Karpas-422 (cell line): Measurements from ENCODE around the gene CD86. TPM values are rescaled to one million over a fixed set of nuclear protein-coding genes. Genes with fewer than 3 reads are reported as not detected.
A peak's percentile ranks its signal among the peaks of the same experiment; 100 is the strongest.

Experiments
- DNase-seq: peaks from one replicate; pipeline ENCODE4 v3.0.0-alpha.2; 2015
- H2AFZ ChIP-seq: fragments of 200-600 bp; sonication (generic); 2 replicates; pipeline ENCODE4 v1.6.1; 2014; ENCODE audit warnings: antibody characterized with exemption, low read length, mixed read lengths
- H3K27ac ChIP-seq: fragments of 200-600 bp; sonication (generic); 2 replicates; pipeline ENCODE4 v1.5.1; 2014; ENCODE audit warnings: mild to moderate bottlenecking, low read length, moderate library complexity
- H3K27me3 ChIP-seq: fragments of 200-600 bp; sonication (generic); 2 replicates; pipeline ENCODE4 v1.6.1; 2014; ENCODE audit warnings: low read length, mixed read lengths
- H3K36me3 ChIP-seq: fragments of 200-600 bp; sonication (generic); 2 replicates; pipeline ENCODE4 v1.6.1; 2014; ENCODE audit warnings: low read length, mixed read lengths; ENCODE audit not compliant: insufficient read depth
- H3K4me1 ChIP-seq: fragments of 200-600 bp; sonication (generic); 2 replicates; pipeline ENCODE4 v1.6.1; 2014; ENCODE audit warnings: mild to moderate bottlenecking, low read length, mixed read lengths
- H3K4me2 ChIP-seq: fragments of 200-600 bp; sonication (generic); 2 replicates; pipeline ENCODE4 v1.6.1; 2014; ENCODE audit warnings: low read length, low read depth, mild to moderate bottlenecking; ENCODE audit not compliant: poor library complexity, severe bottlenecking
- H3K4me3 ChIP-seq: fragments of 200-600 bp; sonication (generic); 2 replicates; pipeline ENCODE4 v1.5.1; 2014; ENCODE audit warnings: mild to moderate bottlenecking, antibody characterized with exemption, low read length, mixed read lengths
- H3K79me2 ChIP-seq: fragments of 200-600 bp; sonication (generic); 2 replicates; pipeline ENCODE4 v1.6.1; 2014; ENCODE audit warnings: mild to moderate bottlenecking, low read length, mixed read lengths
- H3K9ac ChIP-seq: fragments of 200-600 bp; sonication (generic); 2 replicates; pipeline ENCODE4 v1.6.0; 2014; ENCODE audit warnings: low read length
- H3K9me2 ChIP-seq: fragments of 200-600 bp; sonication (generic), shearing (Covaris generic); replicated peaks from 2 replicates; pipeline ENCODE4 v1.6.0; 2014; ENCODE audit warnings: mild to moderate bottlenecking, low read length, moderate library complexity; ENCODE audit not compliant: insufficient read depth
- H3K9me3 ChIP-seq: fragments of 300-700, 200-600 bp; sonication (generic); 2 replicates; pipeline ENCODE4 v1.6.1; 2014; ENCODE audit warnings: low read length, mixed read lengths
- H4K20me1 ChIP-seq: fragments of 200-600 bp; sonication (generic); 2 replicates; pipeline ENCODE4 v1.6.1; 2014; ENCODE audit warnings: mild to moderate bottlenecking, antibody characterized with exemption, low read length, low read depth; ENCODE audit not compliant: insufficient read depth
- total RNA-seq: library from RNA; depleted of rRNA; stranded (reverse); fragments of >200 nt; shearing (Covaris generic); gene quantifications from 2 replicates; pipeline ENCODE4 v1.2.3, GENCODE V29; 2014; ENCODE audit warnings: low replicate concordance

Gene CD86
- total RNA-seq, 1 experiment from 2014 or later, result 24.4 TPM

- no peaks in the 10 kb centered on the region for H3K36me3 ChIP-seq
- H3K9me2 ChIP-seq, result no peaks in the 10 kb centered on the region
- H3K4me2 ChIP-seq, result peak overlapping the region; percentile 85
- H3K9ac ChIP-seq, result peak overlapping the region; percentile 71
- peak overlapping the region; percentile 69 for H3K4me3 ChIP-seq
- no peaks in the 10 kb centered on the region for H3K79me2 ChIP-seq
- no peaks in the 10 kb centered on the region for H3K27me3 ChIP-seq
- H4K20me1 ChIP-seq, result no peaks in the 10 kb centered on the region
- peak overlapping the region; percentile 75 for H3K27ac ChIP-seq
- no peaks in the 10 kb centered on the region for H3K9me3 ChIP-seq
- H3K4me1 ChIP-seq, result peaks cover 70% of the 10 kb centered on the region
- peak overlapping the region; percentile 79 for H2AFZ ChIP-seq
- peak; percentile 73 for DNase-seq
These were observed 22.4 kb downstream of the CD86 start for GRCh38 chr3:122077293-122078234.

DNA sequence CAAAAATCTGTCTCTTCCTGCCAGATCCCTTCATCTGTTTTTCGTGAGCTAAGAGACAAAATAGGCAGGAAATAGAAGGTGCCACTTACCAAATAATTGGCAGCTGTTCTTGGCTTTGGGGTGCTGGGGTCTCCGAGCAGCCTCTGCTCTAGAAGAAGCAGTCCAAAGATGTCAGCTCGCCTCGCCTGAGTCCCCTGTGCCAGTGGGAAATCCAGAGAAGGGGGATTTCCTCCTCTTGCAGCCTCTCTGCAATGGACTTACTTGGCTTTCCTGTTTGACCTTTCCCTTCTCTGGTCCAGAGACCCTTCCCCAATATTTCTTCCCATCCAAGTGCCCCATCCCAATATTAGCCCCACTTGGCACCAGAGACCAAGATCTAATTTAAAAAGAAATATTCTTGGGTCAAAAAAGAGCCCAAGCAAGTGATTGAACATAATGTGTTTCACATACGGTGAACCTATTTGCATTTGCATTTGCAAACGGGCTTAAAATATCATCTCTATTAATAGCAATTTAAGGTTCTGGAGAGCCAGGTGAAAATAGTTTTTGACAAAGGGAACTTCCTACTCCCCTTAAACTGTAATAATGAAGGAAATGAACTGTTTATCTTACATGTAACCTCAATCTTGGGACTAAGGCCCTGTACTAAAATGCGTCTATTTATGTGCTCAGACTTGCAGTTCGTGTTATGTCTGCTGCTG lies 23.2 kb downstream of the CD86 start:
- peak overlapping the region; percentile 85 for H3K4me2 ChIP-seq

GRCh38 chr3:122079524-122080206 lies 24.5 kb downstream of the CD86 start:
- Histone ChIP-seq H2AFZ (no peak overlapping the region), H3K4me3 (peak overlapping the region; percentile 69; the same call in 1 of the 2 replicates), H3K27ac (no peak overlapping the region), H3K27me3 (no peaks in the 10 kb centered on the region), H3K79me2 (no peaks in the 10 kb centered on the region), H4K20me1 (no peaks in the 10 kb centered on the region), H3K4me2 (peak overlapping the region; percentile 85), H3K9me3 (no peaks in the 10 kb centered on the region), H3K36me3 (no peaks in the 10 kb centered on the region), H3K4me1 (peaks cover 61% of the 10 kb centered on the region), H3K9me2 (no peaks in the 10 kb centered on the region), H3K9ac (no peak overlapping the region)
- no peak for DNase-seq

More for the DNA sequence above, 23.2 kb downstream of the CD86 start:
- no peaks in the 10 kb centered on the region for H3K79me2 ChIP-seq
- no peaks in the 10 kb centered on the region for H3K27me3 ChIP-seq
- H2AFZ ChIP-seq, result peak overlapping the region; percentile 79
- H3K36me3 ChIP-seq, result no peaks in the 10 kb centered on the region
- peak overlapping the region; percentile 71 for H3K9ac ChIP-seq
- no peaks in the 10 kb centered on the region for H3K9me2 ChIP-seq
- H4K20me1 ChIP-seq, result no peaks in the 10 kb centered on the region
- H3K4me1 ChIP-seq, result peaks cover 72% of the 10 kb centered on the region
- H3K9me3 ChIP-seq, result no peaks in the 10 kb centered on the region
- peak; percentile 63 for DNase-seq
- H3K27ac ChIP-seq, result peak overlapping the region; percentile 75
- H3K4me3 ChIP-seq, result peak overlapping the region; percentile 69

- DNase-seq, result no peak
- no peaks in the 10 kb centered on the region for H4K20me1 ChIP-seq
- H3K36me3 ChIP-seq, result no peaks in the 10 kb centered on the region
- H3K79me2 ChIP-seq, result no peaks in the 10 kb centered on the region
- peaks cover 56% of the 10 kb centered on the region for H3K4me1 ChIP-seq
- no peak overlapping the region for H2AFZ ChIP-seq
- no peaks in the 10 kb centered on the region for H3K27me3 ChIP-seq
- H3K9me3 ChIP-seq, result no peaks in the 10 kb centered on the region
- H3K9ac ChIP-seq, result no peak overlapping the region
- no peak overlapping the region for H3K27ac ChIP-seq
- no peaks in the 10 kb centered on the region for H3K9me2 ChIP-seq
- H3K4me3 ChIP-seq, result no peak overlapping the region
- H3K4me2 ChIP-seq, result no peak overlapping the region
These were observed 25.0 kb downstream of the CD86 start for GRCh38 chr3:122080207-122080587.

DNA sequence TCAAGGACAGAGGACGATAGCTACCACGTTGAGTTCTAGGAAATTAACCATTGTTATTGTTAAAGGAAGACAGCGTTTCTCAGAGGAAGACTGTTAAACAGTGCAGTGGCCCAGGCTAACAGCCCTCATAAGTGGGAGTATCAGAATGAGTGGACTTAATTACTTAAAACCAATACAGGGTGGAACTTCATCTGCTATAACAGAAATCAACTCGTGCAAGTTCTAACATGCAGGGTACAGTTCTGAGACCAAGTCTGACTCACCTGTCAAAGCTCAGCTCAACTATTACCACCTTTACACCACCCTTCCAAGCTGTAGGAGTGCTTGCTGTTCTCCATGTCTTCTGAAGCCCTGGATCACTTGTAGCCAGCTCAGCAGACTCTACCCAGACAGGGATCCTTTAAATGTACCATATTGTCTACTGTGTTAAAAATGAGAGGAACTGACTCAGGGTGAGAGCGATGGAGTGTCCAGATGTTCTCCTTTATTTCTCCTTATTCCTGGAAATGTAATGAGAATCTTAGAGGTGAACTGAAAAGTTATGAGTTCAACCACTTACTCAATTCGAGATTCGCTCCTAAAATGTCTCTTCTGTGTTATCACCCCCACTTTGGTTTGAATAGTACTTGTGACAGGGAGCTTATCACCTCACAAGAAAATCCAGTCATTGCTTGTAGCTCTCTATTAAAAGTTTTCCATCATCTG lies 26.5 kb downstream of the CD86 start:
- Histone ChIP-seq H4K20me1 (no peaks in the 10 kb centered on the region), H3K9ac (no peak overlapping the region), H3K27ac (no peak overlapping the region)

GRCh38 chr3:122082357-122082756 lies 27.2 kb downstream of the CD86 start:
- no peaks in the 10 kb centered on the region for H3K36me3 ChIP-seq
- H3K9me3 ChIP-seq, result no peaks in the 10 kb centered on the region
- H4K20me1 ChIP-seq, result no peaks in the 10 kb centered on the region
- no peaks in the 10 kb centered on the region for H3K79me2 ChIP-seq
- H3K27ac ChIP-seq, result no peak overlapping the region
- no peak overlapping the region for H2AFZ ChIP-seq
- H3K9ac ChIP-seq, result no peak overlapping the region
- H3K4me1 ChIP-seq, result peaks cover 54% of the 10 kb centered on the region
- H3K4me2 ChIP-seq, result no peak overlapping the region
- no peak for DNase-seq
- H3K9me2 ChIP-seq, result no peaks in the 10 kb centered on the region
- H3K4me3 ChIP-seq, result no peak overlapping the region
- no peaks in the 10 kb centered on the region for H3K27me3 ChIP-seq

More for the DNA sequence above, 26.5 kb downstream of the CD86 start:
- Histone ChIP-seq H2AFZ (no peak overlapping the region), H3K9me3 (no peaks in the 10 kb centered on the region), H3K9me2 (no peaks in the 10 kb centered on the region), H3K4me3 (no peak overlapping the region), H3K4me2 (no peak overlapping the region), H3K36me3 (no peaks in the 10 kb centered on the region), H3K4me1 (peaks cover 55% of the 10 kb centered on the region), H3K27me3 (no peaks in the 10 kb centered on the region), H3K79me2 (no peaks in the 10 kb centered on the region)
- no peak for DNase-seq

- Histone ChIP-seq H3K9me2 (no peaks in the 10 kb centered on the region), H3K4me3 (no peak overlapping the region), H3K4me2 (no peak overlapping the region), H3K9me3 (no peaks in the 10 kb centered on the region), H3K4me1 (peaks cover 46% of the 10 kb centered on the region), H3K79me2 (no peaks in the 10 kb centered on the region), H2AFZ (no peak overlapping the region), H3K27me3 (no peaks in the 10 kb centered on the region), H4K20me1 (no peaks in the 10 kb centered on the region), H3K36me3 (no peaks in the 10 kb centered on the region), H3K9ac (no peak overlapping the region), H3K27ac (no peak overlapping the region)
- DNase-seq, result no peak
These were observed 29.6 kb downstream of the CD86 start for GRCh38 chr3:122084799-122085198.
